GM23338 (cell line): Measurements from ENCODE around the gene AHNAK2. TPM values are rescaled to one million over a fixed set of nuclear protein-coding genes. Genes with fewer than 3 reads are reported as not detected.

Experiments
- ATAC-seq: fragments of 200-7000 bp; cut with Tn5 transposase; 3 replicates; pipeline ENCODE4 v1.9.1; 2020
- DNase-seq: peaks from one replicate; pipeline ENCODE4 v3.0.0-alpha.2; 2015; ENCODE audit warnings: low spot score
- H2AFZ ChIP-seq: fragments of 200-600 bp; sonication (generic); 2 replicates; pipeline ENCODE4 v1.8.0; 2016; ENCODE audit warnings: antibody characterized with exemption, mild to moderate bottlenecking, moderate library complexity
- H3F3A ChIP-seq: fragments of 200-600 bp; sonication (generic); replicated peaks from 2 replicates; pipeline ENCODE4 v1.8.0; 2017; ENCODE audit warnings: antibody characterized with exemption, mixed run types, low read depth
- H3K27ac ChIP-seq: fragments of 200-600 bp; sonication (generic); 2 replicates; pipeline ENCODE4 v1.6.1; 2016; ENCODE audit warnings: low read depth
- H3K27me3 ChIP-seq: fragments of 200-600 bp; sonication (generic); 2 replicates; pipeline ENCODE4 v1.8.0; 2016; ENCODE audit warnings: mild to moderate bottlenecking, mixed run types, moderate library complexity; ENCODE audit not compliant: insufficient read depth
- H3K36me3 ChIP-seq: fragments of 200-600 bp; sonication (generic); 2 replicates; pipeline ENCODE4 v1.8.0; 2016; ENCODE audit warnings: mild to moderate bottlenecking; ENCODE audit not compliant: insufficient read depth
- H3K4me1 ChIP-seq: fragments of 200-600 bp; sonication (generic); 2 replicates; pipeline ENCODE4 v1.8.0; 2016; ENCODE audit warnings: mild to moderate bottlenecking, moderate library complexity; ENCODE audit not compliant: insufficient read depth
- H3K4me2 ChIP-seq: fragments of 200-600 bp; sonication (generic); 2 replicates; pipeline ENCODE4 v1.7.1; 2017; ENCODE audit warnings: mixed run types
- H3K4me3 ChIP-seq: fragments of 200-600 bp; sonication (generic); 2 replicates; pipeline ENCODE4 v1.6.1; 2016; ENCODE audit warnings: mixed run types
- H3K79me2 ChIP-seq: fragments of 200-600 bp; sonication (generic); replicated peaks from 2 replicates; pipeline ENCODE4 v1.8.0; 2017; ENCODE audit warnings: mild to moderate bottlenecking; ENCODE audit not compliant: insufficient read depth
- H3K9me2 ChIP-seq: fragments of 200-600 bp; sonication (generic); 2 replicates; pipeline ENCODE4 v1.8.0; 2017; ENCODE audit not compliant: insufficient read depth
- H4K20me1 ChIP-seq: fragments of 200-600 bp; sonication (generic); replicated peaks from 2 replicates; pipeline ENCODE4 v1.8.0; 2017; ENCODE audit warnings: mild to moderate bottlenecking; ENCODE audit not compliant: insufficient read depth
- H3K27ac Mint-ChIP-seq: 2 replicates; pipeline ENCODE4 v1.8.0; 2020; ENCODE audit warnings: inconsistent platforms, mild to moderate bottlenecking, moderate library complexity, mixed read lengths
- H3K27me3 Mint-ChIP-seq: 3 replicates; pipeline ENCODE4 v1.8.0; 2022; ENCODE audit warnings: low read depth, mild to moderate bottlenecking, moderate library complexity, mixed read lengths, inconsistent platforms; ENCODE audit not compliant: insufficient read depth, poor library complexity
- H3K36me3 Mint-ChIP-seq: 3 replicates; pipeline ENCODE4 v1.8.0; 2021; ENCODE audit warnings: low read depth, mild to moderate bottlenecking, inconsistent platforms, moderate library complexity, mixed read lengths
- H3K4me1 Mint-ChIP-seq: 3 replicates; pipeline ENCODE4 v1.8.0; 2020; ENCODE audit warnings: mild to moderate bottlenecking, inconsistent platforms, mixed read lengths
- H3K4me3 Mint-ChIP-seq: 3 replicates; pipeline ENCODE4 v1.8.0; 2021; ENCODE audit warnings: moderate library complexity, mild to moderate bottlenecking, inconsistent platforms, mixed read lengths
- H3K9me3 Mint-ChIP-seq: 3 replicates; pipeline ENCODE4 v1.8.0; 2020; ENCODE audit warnings: moderate library complexity, mild to moderate bottlenecking, inconsistent platforms, mixed read lengths
- CREB1 ChIP-seq: fragments of 250-450 bp; sonication (Bioruptor Pico); IDR thresholded peaks from 2 replicates; pipeline ENCODE4 v1.5.0; 2020; ENCODE audit warnings: low read depth, mild to moderate bottlenecking, moderate library complexity
- CTCF ChIP-seq, 2 experiments: fragments of 200-600 bp in 1 of 2; sonication (generic) in 1 of 2; conservative IDR thresholded peaks; 2 replicates each; pipeline versions ENCODE4 v1.5.1 to v1.6.1; 2016 to 2017; ENCODE audit warnings: antibody characterized with exemption in 2 of 2, low read depth in 2 of 2, mild to moderate bottlenecking in 2 of 2, moderate library complexity in 1 of 2
- ETS1 ChIP-seq: IDR thresholded peaks from 2 replicates; pipeline ENCODE4 v1.6.1; 2016; ENCODE audit warnings: antibody characterized with exemption
- EZH2 ChIP-seq: fragments of 200-600 bp; sonication (generic); IDR thresholded peaks from one replicate; pipeline ENCODE4 v1.8.0; 2017; ENCODE audit warnings: antibody characterized with exemption, mild to moderate bottlenecking, low read depth; ENCODE audit not compliant: unreplicated experiment
- EZH2phosphoT487 ChIP-seq: fragments of 200-600 bp; sonication (generic); IDR thresholded peaks from one replicate; pipeline ENCODE4 v1.8.1; 2018; ENCODE audit warnings: antibody characterized with exemption; ENCODE audit not compliant: unreplicated experiment
- JUNB ChIP-seq: IDR thresholded peaks from one replicate; pipeline ENCODE4 v1.6.1; 2016; ENCODE audit warnings: antibody characterized with exemption; ENCODE audit not compliant: unreplicated experiment
- NANOG ChIP-seq: IDR thresholded peaks from 2 replicates; pipeline ENCODE4 v1.6.1; 2016; ENCODE audit warnings: antibody characterized with exemption, borderline replicate concordance
- POLR2AphosphoS5 ChIP-seq: IDR thresholded peaks from 2 replicates; pipeline ENCODE4 v1.6.1; 2016; ENCODE audit warnings: antibody characterized with exemption, low read depth
- REST ChIP-seq: IDR thresholded peaks from one replicate; pipeline ENCODE4 v1.6.1; 2018; ENCODE audit warnings: antibody characterized with exemption; ENCODE audit not compliant: unreplicated experiment
- STAT1 ChIP-seq: IDR thresholded peaks from one replicate; pipeline ENCODE4 v1.6.1; 2016; ENCODE audit warnings: antibody characterized with exemption; ENCODE audit not compliant: unreplicated experiment
- ZNF114 ChIP-seq: fragments of 250-450 bp; sonication (Bioruptor Pico); IDR thresholded peaks from 2 replicates; pipeline ENCODE4 v1.5.0; 2020; ENCODE audit warnings: mild to moderate bottlenecking, moderate library complexity
- ZNF331 ChIP-seq: fragments of 250-450 bp; sonication (Bioruptor Pico); IDR thresholded peaks from 2 replicates; pipeline ENCODE4 v1.5.0; 2020; ENCODE audit warnings: low read depth, mild to moderate bottlenecking, moderate library complexity
- ZNF462 ChIP-seq: fragments of 250-450 bp; sonication (Bioruptor Pico); IDR thresholded peaks from 2 replicates; pipeline ENCODE4 v1.5.0; 2020; ENCODE audit warnings: mild to moderate bottlenecking, moderate library complexity
- polyA plus RNA-seq: library from polyadenylated mRNA; unstranded; fragments of >200 nt; fragmentation: Nextera tagmentation; extraction: Ambion mirVana; gene quantifications from 2 replicates; pipeline ENCODE4 v1.2.1, GENCODE V29; 2016
- total RNA-seq: library from RNA; depleted of rRNA; stranded (reverse); fragments of >200 nt; shearing (Covaris generic); gene quantifications from 2 replicates; pipeline ENCODE4 v1.2.3, GENCODE V29; 2014

AHNAK2 gene
- total and polyA plus RNA-seq, 2 experiments from 2014 or later, result 1.1 to 2.6 TPM

GRCh38 chr14:104917116-104917515 lies 61.1 kb downstream of the AHNAK2 start:
- Mint-ChIP-seq H3K9me3 (peaks cover under 1% of the 10 kb centered on the region; the same call in 1 of the 3 replicates), H3K4me1 (peaks cover 3% of the 10 kb centered on the region), H3K27me3 (peaks cover 5% of the 10 kb centered on the region), H3K27ac (no peak overlapping the region), H3K4me3 (no peak overlapping the region), H3K36me3 (no peaks in the 10 kb centered on the region)
- Histone ChIP-seq H3K27me3 (no peaks in the 10 kb centered on the region), H3K27ac (no peak overlapping the region), H3K4me2 (no peak overlapping the region), H2AFZ (no peak overlapping the region), H4K20me1 (no peaks in the 10 kb centered on the region), H3F3A (no peaks in the 10 kb centered on the region), H3K36me3 (no peaks in the 10 kb centered on the region), H3K4me1 (no peaks in the 10 kb centered on the region), H3K79me2 (no peaks in the 10 kb centered on the region), H3K9me2 (no peaks in the 10 kb centered on the region), H3K4me3 (no peak overlapping the region)
- DNase-seq, result no peak
- ATAC-seq, result no peak
- TF ChIP-seq POLR2AphosphoS5, result no peak
- TF ChIP-seq ETS1, result no peak
- TF ChIP-seq ZNF331, result no peak
- no peak for TF ChIP-seq EZH2
- TF ChIP-seq ZNF462 (CRISPR knock-in tag), result no peak
- TF ChIP-seq REST, result no peak
- TF ChIP-seq STAT1, result no peak
- TF ChIP-seq CREB1 (CRISPR knock-in tag), result no peak
- no peak for TF ChIP-seq ZNF114 (CRISPR knock-in tag)
- TF ChIP-seq CTCF (conservative IDR thresholded peaks at IDR 0.05; ENCODE audit: low read depth in 2 of 2), result no peak
- no peak for TF ChIP-seq EZH2phosphoT487
- TF ChIP-seq JUNB, result no peak
- TF ChIP-seq NANOG, result no peak
